NCI-H2227 (cell line): ENCODE results near the gene MOSMO.

Experiments used
- DNase-seq: peaks from one replicate; lab custom pipeline; 2025; ENCODE audit not compliant: unreplicated experiment; lab: John Stamatoyannopoulos, UW

The MOSMO gene

GRCh38 chr16:22132801-22133200 is 124.9 kb downstream of the MOSMO start:
- DNase-seq = no peak
